ENCODE measurements around the gene PCK2.

PCK2 gene

GRCh38 chr14:24106672-24107271 is 12.7 kb downstream of the PCK2 start:
- no peak for DNase-seq (ENCODE audit: low spot score)
- no peak for TF ChIP-seq CTCF (IDR thresholded peaks at IDR 0.05; ENCODE audit: borderline replicate concordance, control extremely low read depth, extremely low read depth, insufficient read depth, missing control alignments)
- in situ Hi-C loops (cut with MboI; ENCODE audit: low sequenced_read_pairs, unreplicated experiment), result no loop called here

- no peak for TF ChIP-seq CTCF (IDR thresholded peaks at IDR 0.05; ENCODE audit: borderline replicate concordance, control extremely low read depth, extremely low read depth, insufficient read depth, missing control alignments)
- in situ Hi-C loops (cut with MboI; ENCODE audit: low sequenced_read_pairs, unreplicated experiment), result no loop called here
- no peak for DNase-seq (ENCODE audit: low spot score)
Measured at GRCh38 chr14:24108336-24108874, 14.3 kb downstream of the PCK2 start.

GRCh38 chr14:24110060-24110459 is 15.9 kb downstream of the PCK2 start:
- TF ChIP-seq CTCF (IDR thresholded peaks at IDR 0.05; ENCODE audit: borderline replicate concordance, control extremely low read depth, extremely low read depth, insufficient read depth, missing control alignments), result no peak
- in situ Hi-C loops (cut with MboI; ENCODE audit: low sequenced_read_pairs, unreplicated experiment), result no loop called here
- no peak for DNase-seq (ENCODE audit: low spot score)

GRCh38 chr14:24110523-24110922 is 16.4 kb downstream of the PCK2 start:
- no peak for TF ChIP-seq CTCF (IDR thresholded peaks at IDR 0.05; ENCODE audit: borderline replicate concordance, control extremely low read depth, extremely low read depth, insufficient read depth, missing control alignments)
- in situ Hi-C loops (cut with MboI; ENCODE audit: low sequenced_read_pairs, unreplicated experiment), result no loop called here
- no peak for DNase-seq (ENCODE audit: low spot score)

- DNase-seq (ENCODE audit: low spot score), result no peak
- TF ChIP-seq CTCF (IDR thresholded peaks at IDR 0.05; ENCODE audit: borderline replicate concordance, control extremely low read depth, extremely low read depth, insufficient read depth, missing control alignments), result no peak
- in situ Hi-C loops (cut with MboI; ENCODE audit: low sequenced_read_pairs, unreplicated experiment), result no loop called here
Measured at GRCh38 chr14:24113379-24113800, 19.3 kb downstream of the PCK2 start.

GRCh38 chr14:24113801-24114531 is 19.9 kb downstream of the PCK2 start:
- TF ChIP-seq CTCF (IDR thresholded peaks at IDR 0.05; ENCODE audit: borderline replicate concordance, control extremely low read depth, extremely low read depth, insufficient read depth, missing control alignments), result no peak
- in situ Hi-C loops (cut with MboI; ENCODE audit: low sequenced_read_pairs, unreplicated experiment), result no loop called here
- DNase-seq (ENCODE audit: low spot score), result peak; percentile 85
